Amygdala (tissue), 56 donors: Measurements from ENCODE around the gene PRTFDC1.
A peak's percentile ranks its signal among the peaks of the same experiment; 100 is the strongest.

ENCODE experiments used
- DNase-seq, 56 donors: peaks; one replicate each; lab custom pipeline; 2025; lab: John Stamatoyannopoulos, UW

PRTFDC1 gene

GRCh38 chr10:24883176-24883575 is 69.2 kb downstream of the PRTFDC1 start:
- no peak for DNase-seq

GRCh38 chr10:24882047-24882698 is 70.2 kb downstream of the PRTFDC1 start:
- peak in 1 of 56 donors; percentile 10 for DNase-seq

DNA sequence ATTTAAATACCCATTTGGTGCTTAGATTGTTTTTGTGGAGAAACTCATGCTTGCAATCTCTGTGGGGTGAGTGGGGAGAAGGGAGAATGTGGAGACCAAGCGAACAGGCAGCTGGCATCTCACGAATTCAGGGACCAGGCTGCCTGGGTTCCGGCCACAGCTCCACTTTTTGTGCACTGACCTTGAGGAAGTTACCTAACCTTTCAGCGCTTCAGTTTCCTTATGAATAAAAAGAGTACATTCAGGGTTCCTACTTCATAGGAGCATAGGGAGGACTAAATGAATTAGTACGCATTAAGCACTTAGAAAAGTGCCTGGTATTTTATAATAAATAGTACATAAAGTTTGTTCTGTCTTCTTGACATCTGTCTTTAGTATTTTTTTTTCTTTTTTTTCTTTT is 72.5 kb downstream of the PRTFDC1 start:
- peak in 2 of 56 donors; percentile 8 to 25 for DNase-seq

GRCh38 chr10:24874133-24874532 is 78.3 kb downstream of the PRTFDC1 start:
- DNase-seq: no peak

DNA sequence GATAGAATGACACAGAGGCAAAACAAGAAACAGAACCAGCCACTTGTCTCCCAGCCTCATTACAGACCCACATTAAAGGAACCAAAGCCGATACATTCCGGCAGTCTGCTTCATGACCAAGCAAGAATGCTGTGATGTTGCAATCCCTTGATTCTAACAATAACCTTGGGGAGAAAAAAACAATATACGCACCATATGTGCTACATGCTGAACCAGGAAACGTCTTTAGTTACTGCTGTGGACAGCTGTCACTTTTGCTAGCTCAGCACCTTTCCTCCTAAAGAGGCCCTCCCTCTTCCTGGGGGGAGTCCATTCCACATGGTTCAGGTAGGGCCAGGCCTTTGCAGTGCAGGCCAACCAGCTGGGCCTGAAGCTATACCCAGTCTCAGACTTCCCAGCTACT is 79.1 kb downstream of the PRTFDC1 start:
- peak in 17 of 56 donors; percentile 6 to 50 (median 17) for DNase-seq

DNA sequence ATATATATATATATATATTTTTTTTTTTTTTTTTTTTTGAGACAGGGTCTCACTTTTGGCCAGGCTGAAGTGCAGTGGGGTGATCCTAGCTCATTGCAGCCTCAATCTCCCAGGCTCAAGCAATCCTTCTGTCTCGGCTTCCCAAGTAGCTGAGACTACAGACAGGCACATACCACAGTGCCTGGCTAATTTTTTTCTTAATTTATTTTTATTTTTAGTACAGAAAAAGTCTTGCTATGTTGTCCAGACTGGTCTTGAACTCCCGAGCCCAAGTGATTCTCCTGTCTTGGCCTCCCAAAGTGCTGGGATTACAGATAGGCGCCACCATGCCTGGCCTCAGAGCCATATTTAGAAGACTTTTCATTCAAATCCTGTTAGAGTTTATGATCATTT is 79.6 kb downstream of the PRTFDC1 start:
- DNase-seq: no peak

- DNase-seq: peak in 37 of 56 donors; percentile 12 to 72 (median 29)
Measured at GRCh38 chr10:24872049-24872789, 80.2 kb downstream of the PRTFDC1 start.

DNA sequence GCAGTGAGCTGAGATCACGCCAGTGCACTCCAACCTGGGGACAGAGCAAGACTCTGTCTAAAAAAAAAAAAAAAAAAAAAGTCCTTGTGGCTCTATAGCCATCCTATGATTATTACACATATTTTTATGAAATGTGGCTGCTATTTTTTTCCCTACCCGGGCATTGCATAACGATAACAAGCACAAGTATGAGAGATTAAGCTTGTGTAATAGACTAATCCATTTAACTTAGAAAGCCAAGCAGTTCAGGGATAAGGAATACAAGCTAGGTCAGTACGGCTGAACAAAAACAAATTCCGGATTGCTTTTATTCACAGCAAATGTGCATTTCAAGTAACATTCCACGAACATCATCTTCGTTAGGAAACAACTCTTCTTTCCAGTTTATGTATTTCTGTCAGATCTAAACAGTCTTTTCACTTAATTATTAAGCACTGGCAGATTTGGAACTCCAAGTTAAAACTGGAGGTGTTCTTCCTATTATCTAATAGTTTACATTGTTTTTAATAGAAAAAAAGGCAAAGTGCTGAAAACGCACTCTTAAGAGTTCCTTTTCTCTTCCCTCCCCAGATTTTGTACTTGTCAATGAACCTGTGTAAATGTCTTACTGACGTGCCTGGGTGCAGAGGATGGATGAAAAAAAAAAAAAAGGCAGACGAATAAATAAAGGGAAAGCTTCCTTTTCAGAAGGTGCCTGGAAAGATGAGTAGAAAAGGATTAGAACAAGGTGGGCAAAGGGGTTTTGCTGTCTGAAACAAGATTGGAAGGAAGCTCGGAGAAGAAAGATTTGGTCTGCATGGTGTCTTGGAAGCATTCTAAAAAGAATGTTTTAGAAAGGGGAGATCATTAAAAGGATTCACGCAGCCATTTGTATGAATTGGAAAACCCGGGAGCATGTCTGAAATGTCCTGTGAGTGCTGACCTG is 81.1 kb downstream of the PRTFDC1 start:
- no peak for DNase-seq

- no peak for DNase-seq
Measured at GRCh38 chr10:24869354-24870015, 82.9 kb downstream of the PRTFDC1 start.

DNA sequence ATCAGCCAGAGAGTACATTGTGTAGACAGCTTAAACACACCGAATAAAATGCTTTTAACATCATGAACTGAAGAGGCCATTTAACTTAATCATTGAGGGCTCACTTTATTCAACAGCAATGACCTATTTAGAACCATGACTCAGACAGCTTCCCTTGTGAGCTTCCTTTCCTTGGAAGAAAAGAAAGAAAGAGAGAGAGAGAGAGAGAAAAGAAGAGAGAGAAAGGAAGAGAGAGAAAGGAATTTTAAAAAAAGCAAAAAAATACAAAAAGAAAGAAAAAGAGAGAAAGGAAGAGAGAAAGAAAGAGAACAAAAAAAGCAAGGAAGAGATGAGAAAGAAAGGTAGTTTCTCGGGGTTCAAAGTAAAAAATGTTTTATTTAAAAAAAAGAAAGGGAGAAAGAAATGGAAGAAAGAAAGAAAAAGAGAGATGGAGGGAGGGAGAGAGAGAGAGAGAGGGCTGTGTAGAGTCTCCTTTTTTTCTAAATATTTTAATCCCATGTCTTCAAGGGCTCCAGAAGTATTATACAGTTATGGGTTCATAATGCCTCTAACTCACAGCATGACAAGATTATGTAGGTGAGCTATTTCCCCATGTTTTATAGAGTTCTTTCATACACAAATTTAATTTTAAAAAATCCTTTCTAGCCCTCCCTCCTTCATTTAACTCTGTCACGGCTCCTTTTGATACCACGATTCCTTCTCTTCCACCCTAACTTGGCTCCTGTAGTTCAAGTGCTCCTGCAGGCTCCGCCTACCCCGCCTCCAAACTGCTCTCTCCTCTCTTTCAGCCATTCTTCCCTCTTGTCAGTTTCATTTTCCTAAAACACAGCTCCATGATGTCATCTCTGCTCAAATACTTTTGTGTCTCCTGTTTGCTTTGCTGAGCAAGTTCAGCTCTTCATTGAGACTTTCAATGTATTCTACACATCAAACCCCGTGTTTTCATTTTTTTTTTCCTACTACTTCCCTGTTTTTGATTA is 85.5 kb downstream of the PRTFDC1 start:
- peak in 37 of 56 donors; percentile 4 to 66 (median 30) for DNase-seq

DNA sequence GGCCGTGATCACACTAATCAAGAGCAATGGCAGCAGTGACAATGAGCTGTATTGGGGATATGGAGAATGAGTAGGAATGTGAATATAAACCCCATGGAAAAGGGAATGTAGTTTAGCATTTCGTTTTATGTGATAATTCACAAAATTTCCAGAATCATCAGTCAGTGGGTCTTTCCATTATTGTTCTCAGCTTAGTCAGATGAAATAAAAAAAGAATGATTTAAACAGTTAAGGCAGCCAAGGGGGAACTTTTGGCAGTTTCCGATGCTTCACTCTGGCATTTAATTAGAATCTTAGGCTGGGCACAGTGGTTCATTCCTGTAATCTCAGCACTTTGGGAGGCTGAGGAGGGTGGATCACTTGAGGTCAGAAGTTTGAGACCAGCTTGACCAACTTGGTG is 86.6 kb downstream of the PRTFDC1 start:
- DNase-seq: no peak

- DNase-seq: no peak
Measured at GRCh38 chr10:24862589-24862988, 89.8 kb downstream of the PRTFDC1 start.

DNA sequence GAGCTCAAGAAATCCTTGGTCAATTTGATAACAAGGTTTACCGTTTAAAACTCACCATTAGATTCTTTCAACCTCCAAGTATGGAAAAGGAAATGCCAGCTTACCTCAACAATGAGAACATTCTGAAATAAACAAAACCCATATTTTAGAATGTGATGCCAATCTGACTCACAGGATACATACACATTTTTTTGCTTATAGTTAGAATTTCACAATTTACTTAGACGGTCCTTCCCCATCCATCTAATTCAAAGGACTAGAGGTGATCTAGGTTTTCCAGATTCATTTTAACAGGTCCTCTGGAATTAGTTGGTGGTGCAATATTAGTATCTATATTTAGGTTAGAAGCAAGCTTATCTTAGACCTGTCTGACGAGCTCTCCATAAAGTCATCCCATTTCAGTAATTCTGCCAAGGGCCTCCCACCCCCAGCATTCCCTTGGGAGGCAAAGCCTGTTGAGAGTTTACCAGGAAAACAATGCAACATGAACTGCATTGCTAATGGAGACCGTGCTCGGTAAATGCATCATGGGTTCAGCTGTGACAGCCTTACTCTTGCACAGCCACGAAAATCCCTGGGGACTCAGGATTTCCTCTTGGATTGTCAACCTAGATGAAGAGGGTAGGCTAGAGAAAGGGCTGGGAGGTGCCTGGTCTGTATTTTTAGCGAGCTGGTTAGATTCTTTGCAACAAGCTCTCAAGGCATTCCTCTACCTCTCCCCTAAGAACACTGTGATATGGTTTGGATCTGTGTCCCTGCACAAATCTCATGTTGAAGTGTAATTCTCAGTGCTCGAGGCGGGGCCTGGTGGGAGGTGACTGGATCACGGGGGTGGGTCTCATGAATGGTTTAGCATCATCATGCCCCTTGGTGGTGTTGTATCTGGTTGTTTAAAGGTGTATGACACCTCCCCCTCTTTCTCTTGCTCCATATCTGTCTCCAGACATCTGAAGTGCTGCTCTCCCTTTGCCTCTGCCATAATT is 93.8 kb downstream of the PRTFDC1 start:
- DNase-seq: no peak

DNA sequence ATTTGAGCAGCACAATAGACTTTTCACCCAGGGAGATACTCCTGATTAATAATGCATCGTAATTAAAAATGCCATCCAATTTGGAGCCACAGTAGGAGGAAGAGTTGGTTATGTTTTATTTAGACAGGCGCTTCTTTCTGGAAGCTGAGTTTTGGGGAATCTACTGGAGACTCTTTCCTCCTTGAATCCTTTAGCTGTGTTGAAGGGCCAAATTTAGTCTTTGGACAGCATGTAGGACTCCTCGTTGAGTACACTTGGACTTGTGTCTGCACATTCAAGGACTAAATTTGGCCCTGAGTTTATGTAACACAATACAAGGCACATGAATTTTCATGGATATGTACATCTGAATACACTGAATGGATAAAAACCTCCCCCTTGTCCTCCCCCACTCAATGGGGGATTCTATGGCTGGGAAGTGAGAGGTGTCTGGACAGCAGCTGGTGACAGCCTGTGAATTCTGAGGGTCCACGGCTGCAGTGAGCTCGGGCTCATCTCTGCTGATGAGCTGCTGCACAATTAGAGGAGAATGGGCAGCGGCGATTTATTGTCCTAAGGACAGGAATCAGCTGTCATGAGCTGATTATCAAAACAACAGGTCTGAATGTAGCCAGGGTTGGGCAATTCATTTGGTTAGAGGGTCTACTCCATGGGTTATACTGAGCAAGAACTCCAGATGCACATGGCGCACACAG is 95.2 kb downstream of the PRTFDC1 start:
- no peak for DNase-seq

DNA sequence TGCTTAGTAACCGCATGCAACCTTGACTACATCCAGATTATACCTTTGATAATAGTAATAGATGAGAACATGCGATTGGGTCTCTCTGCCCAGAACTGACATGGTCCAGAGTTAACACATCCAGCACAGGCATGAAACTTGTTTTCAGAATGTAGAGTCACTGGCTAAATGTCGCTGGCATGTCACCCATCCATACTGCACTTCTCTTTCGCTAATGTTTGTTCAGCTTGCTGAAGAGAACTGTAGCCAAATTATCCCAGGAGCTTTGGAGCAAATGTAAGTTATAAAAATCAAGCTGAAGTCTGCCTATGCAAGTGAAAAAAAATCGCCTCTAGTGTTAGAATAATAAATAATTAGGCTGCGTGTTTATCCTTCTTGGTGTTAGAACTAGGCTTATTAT is 98.2 kb downstream of the PRTFDC1 start:
- no peak for DNase-seq

GRCh38 chr10:24853661-24854060 is 98.7 kb downstream of the PRTFDC1 start:
- no peak for DNase-seq

DNA sequence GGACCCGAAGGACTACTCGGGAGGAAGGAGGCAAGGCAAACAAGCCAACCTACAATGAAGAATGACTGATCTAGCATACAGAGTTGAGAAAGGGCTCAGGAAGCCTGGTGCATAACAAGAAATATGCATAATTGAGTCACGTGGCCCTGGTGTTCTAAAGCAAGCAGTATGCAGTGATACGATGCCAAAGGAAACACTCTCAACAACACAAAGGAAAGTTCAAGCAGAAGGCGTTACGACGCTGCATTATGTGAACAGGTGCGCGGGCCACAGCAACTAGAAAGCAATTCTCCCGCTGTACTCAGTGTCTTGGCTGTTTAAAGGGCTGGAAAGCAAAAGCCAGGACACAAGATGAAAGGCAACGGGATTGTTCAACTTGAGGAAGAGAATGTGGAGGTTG is 100.8 kb downstream of the PRTFDC1 start:
- DNase-seq: peak in 1 of 56 donors; percentile 16
